ENCODE data around the gene ITGBL1. TPM values are rescaled to one million over a fixed set of nuclear protein-coding genes. Genes with fewer than 3 reads are reported as not detected.

Gene ITGBL1
- polyA plus RNA-seq, 4 donors = 0.06 to 0.73 TPM; not detected in 2

DNA sequence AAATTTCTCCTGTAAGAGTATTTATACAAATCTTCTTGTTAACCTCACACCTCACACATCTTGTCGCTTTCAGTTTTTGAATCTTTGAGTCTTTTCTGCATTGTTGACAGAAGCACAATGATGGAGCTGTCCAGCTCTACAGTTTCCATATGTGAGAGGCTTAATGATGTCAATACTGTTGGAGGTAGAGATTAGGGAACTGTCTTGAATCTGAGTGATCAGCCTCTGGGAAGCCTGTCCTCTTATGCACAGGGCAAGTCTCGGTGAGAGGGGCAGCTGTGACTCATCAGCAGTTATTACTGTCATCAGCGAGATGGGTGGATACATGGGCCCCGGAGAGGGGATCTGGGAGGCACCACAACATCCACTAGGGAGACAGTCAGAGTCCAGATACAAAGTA, 4.6 kb upstream of the ITGBL1 start:
- WGBS, 3 donors = 66 to 69% (median 67%) methylated on average over 4 of the region's 4 CpGs
- Histone ChIP-seq H3K4me3 (ENCODE audit: low read depth in 1 of 3, low read length in 3 of 3) (no peak overlapping the region), H3K4me1 (ENCODE audit: control insufficient read depth in 3 of 3, insufficient read depth in 2 of 3, low read depth in 1 of 3, low read length in 2 of 3) (no peaks in the 10 kb centered on the region), H3K27me3 (ENCODE audit: control insufficient read depth in 3 of 3, insufficient read depth in 3 of 3, low read length in 3 of 3) (peaks cover 0 to 3% (median 0%) of the 10 kb centered on the region in 3 donors), H3K9me3 (ENCODE audit: control insufficient read depth in 2 of 2, insufficient read depth in 1 of 2, low read depth in 1 of 2, low read length in 1 of 2) (no peaks in the 10 kb centered on the region), H3K27ac (ENCODE audit: low read depth in 1 of 3, low read length in 2 of 3) (no peak overlapping the region), H3K36me3 (ENCODE audit: control insufficient read depth in 3 of 3, insufficient read depth in 2 of 3, low read depth in 1 of 3, low read length in 3 of 3) (no peaks in the 10 kb centered on the region)
- FAIRE-seq (no peak), DNase-seq (no peak)

DNA sequence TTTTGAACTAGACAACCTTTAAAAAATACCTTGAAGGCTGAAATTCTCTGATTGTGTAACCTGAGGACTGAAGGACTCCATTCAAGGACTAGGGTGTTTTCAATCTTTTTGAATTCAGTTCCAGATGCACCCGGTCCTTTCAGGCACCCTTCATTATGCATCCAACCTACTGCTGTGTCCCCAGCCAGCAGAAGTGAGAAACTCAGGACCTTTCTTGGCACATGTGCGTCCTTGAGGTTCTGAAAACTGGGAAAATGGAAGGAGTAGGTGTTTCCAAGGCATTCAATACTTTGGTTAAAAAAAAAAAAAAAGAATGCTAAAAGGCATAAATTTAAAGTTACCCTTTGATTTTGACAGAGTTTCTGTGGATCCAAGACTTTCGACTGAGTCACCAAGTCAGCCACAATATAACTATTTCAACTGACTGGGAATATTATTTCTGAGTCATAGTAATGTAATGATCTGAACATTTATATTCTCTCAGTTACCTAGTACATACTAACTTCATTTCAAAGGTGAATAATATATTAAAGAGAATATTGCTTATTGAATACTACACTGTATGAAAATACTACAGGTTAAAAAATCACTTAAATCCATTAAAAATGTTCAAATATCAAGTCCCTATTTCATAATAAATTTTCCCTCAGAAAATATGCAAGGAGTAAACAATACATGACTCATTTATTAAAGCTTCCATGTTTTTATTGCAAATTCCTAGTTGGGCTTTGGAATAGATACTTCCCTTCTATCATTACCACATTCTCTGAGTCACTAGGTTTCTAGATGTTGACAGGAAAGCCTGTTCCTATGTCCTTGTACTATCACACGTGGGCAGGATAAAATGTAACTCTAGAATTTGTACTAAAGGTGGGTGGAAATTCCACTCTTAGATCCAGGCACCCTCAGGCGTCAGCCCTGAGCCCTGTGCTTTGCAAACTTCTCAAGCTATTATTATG, 2.4 kb upstream of the ITGBL1 start:
- WGBS, 3 donors = 43 to 56% (median 48%) methylated on average over 5 of the region's 5 CpGs
- Histone ChIP-seq H3K4me3 (ENCODE audit: low read depth in 1 of 3, low read length in 3 of 3) (no peak overlapping the region), H3K9me3 (ENCODE audit: control insufficient read depth in 2 of 2, insufficient read depth in 1 of 2, low read depth in 1 of 2, low read length in 1 of 2) (no peaks in the 10 kb centered on the region), H3K36me3 (ENCODE audit: control insufficient read depth in 3 of 3, insufficient read depth in 2 of 3, low read depth in 1 of 3, low read length in 3 of 3) (no peaks in the 10 kb centered on the region), H3K4me1 (ENCODE audit: control insufficient read depth in 3 of 3, insufficient read depth in 2 of 3, low read depth in 1 of 3, low read length in 2 of 3) (no peaks in the 10 kb centered on the region), H3K27me3 (ENCODE audit: control insufficient read depth in 3 of 3, insufficient read depth in 3 of 3, low read length in 3 of 3) (peaks cover 0 to 3% (median 0%) of the 10 kb centered on the region in 3 donors), H3K27ac (ENCODE audit: low read depth in 1 of 3, low read length in 2 of 3) (no peak overlapping the region)
- FAIRE-seq (no peak), DNase-seq (no peak)

GRCh38 chr13:101450749-101451130, 1.7 kb upstream of the ITGBL1 start:
- Histone ChIP-seq H3K4me1 (ENCODE audit: control insufficient read depth in 3 of 3, insufficient read depth in 2 of 3, low read depth in 1 of 3, low read length in 2 of 3) (no peaks in the 10 kb centered on the region), H3K9me3 (ENCODE audit: control insufficient read depth in 2 of 2, insufficient read depth in 1 of 2, low read depth in 1 of 2, low read length in 1 of 2) (no peaks in the 10 kb centered on the region), H3K27me3 (ENCODE audit: control insufficient read depth in 3 of 3, insufficient read depth in 3 of 3, low read length in 3 of 3) (peaks cover 0 to 3% (median 0%) of the 10 kb centered on the region in 3 donors), H3K27ac (ENCODE audit: low read depth in 1 of 3, low read length in 2 of 3) (no peak overlapping the region), H3K36me3 (ENCODE audit: control insufficient read depth in 3 of 3, insufficient read depth in 2 of 3, low read depth in 1 of 3, low read length in 3 of 3) (no peaks in the 10 kb centered on the region), H3K4me3 (ENCODE audit: low read depth in 1 of 3, low read length in 3 of 3) (no peak overlapping the region)
- no peak for FAIRE-seq
- no peak for DNase-seq
- 86 to 87% (median 86%) methylated on average over 2 of the region's 2 CpGs for WGBS, 3 donors

DNA sequence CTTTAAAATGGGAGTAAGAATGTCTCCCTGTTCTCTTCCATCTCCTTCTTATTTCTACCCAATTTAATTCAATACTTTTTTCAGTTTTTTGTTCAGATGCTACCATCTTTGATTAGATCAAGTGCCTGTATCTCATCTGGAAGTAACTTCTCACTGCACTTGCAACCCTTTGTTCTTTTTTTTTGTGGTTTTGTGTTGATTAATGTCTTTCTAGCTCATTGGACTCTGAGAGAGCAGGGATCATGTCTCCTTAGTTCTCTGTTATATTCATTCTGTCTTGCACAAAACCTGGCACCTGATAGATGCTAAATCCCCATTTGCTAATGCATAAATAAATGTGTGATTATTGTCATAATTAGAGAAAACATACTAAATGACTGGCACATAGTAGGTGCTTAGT, 834 bp upstream of the ITGBL1 start:
- Histone ChIP-seq H3K4me3 (ENCODE audit: low read depth in 1 of 3, low read length in 3 of 3) (no peak overlapping the region), H3K36me3 (ENCODE audit: control insufficient read depth in 3 of 3, insufficient read depth in 2 of 3, low read depth in 1 of 3, low read length in 3 of 3) (no peaks in the 10 kb centered on the region), H3K27me3 (ENCODE audit: control insufficient read depth in 3 of 3, insufficient read depth in 3 of 3, low read length in 3 of 3) (peaks cover 0 to 3% (median 2%) of the 10 kb centered on the region in 3 donors), H3K27ac (ENCODE audit: low read depth in 1 of 3, low read length in 2 of 3) (no peak overlapping the region), H3K9me3 (ENCODE audit: control insufficient read depth in 2 of 2, insufficient read depth in 1 of 2, low read depth in 1 of 2, low read length in 1 of 2) (no peaks in the 10 kb centered on the region), H3K4me1 (ENCODE audit: control insufficient read depth in 3 of 3, insufficient read depth in 2 of 3, low read depth in 1 of 3, low read length in 2 of 3) (no peaks in the 10 kb centered on the region)
- no peak for FAIRE-seq
- no peak for DNase-seq

DNA sequence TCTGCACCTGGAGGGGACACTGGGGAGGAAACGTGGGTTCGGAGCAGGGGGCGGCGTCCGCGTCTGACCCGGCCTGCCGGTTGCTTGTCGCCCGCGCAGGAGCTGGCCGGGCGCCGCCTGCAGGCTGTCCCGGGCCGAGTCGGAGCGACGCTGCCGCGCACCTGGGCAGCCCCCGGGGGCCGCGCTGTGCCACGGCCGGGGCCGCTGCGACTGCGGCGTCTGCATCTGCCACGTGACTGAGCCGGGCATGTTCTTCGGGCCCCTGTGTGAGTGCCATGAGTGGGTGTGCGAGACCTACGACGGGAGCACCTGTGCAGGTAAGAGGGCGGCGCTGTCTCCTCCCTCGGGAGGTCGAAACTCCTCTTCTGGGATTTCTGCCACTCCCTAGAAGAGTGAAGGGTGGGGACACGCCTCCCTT, 1.3 kb downstream of the ITGBL1 start:
- no peak overlapping the region for H3K27ac ChIP-seq (ENCODE audit: low read depth in 1 of 3, low read length in 2 of 3)
- peak; percentile 9 to 16 for DNase-seq
- no peak for FAIRE-seq

GRCh38 chr13:101454767-101455166, 2.3 kb downstream of the ITGBL1 start:
- Histone ChIP-seq H3K27ac (ENCODE audit: low read depth in 1 of 3, low read length in 2 of 3) (no peak overlapping the region), H3K36me3 (ENCODE audit: control insufficient read depth in 3 of 3, insufficient read depth in 2 of 3, low read depth in 1 of 3, low read length in 3 of 3) (no peaks in the 10 kb centered on the region), H3K4me1 (ENCODE audit: control insufficient read depth in 3 of 3, insufficient read depth in 2 of 3, low read depth in 1 of 3, low read length in 2 of 3) (no peaks in the 10 kb centered on the region), H3K27me3 (ENCODE audit: control insufficient read depth in 3 of 3, insufficient read depth in 3 of 3, low read length in 3 of 3) (peaks cover 0 to 3% (median 2%) of the 10 kb centered on the region in 3 donors), H3K4me3 (ENCODE audit: low read depth in 1 of 3, low read length in 3 of 3) (no peak overlapping the region), H3K9me3 (ENCODE audit: control insufficient read depth in 2 of 2, insufficient read depth in 1 of 2, low read depth in 1 of 2, low read length in 1 of 2) (no peaks in the 10 kb centered on the region)
- 39 to 64% (median 49%) methylated on average over 2 of the region's 2 CpGs for WGBS, 3 donors
- FAIRE-seq (no peak), DNase-seq (no peak)

More for the DNA sequence above, 1.3 kb downstream of the ITGBL1 start:
- H3K4me3 ChIP-seq (ENCODE audit: low read depth in 1 of 3, low read length in 3 of 3) = peak overlapping the region in 1 of 3 donors; percentile 33
- peaks cover 0 to 3% (median 2%) of the 10 kb centered on the region in 3 donors for H3K27me3 ChIP-seq (ENCODE audit: control insufficient read depth in 3 of 3, insufficient read depth in 3 of 3, low read length in 3 of 3)
- H3K4me1 ChIP-seq (ENCODE audit: control insufficient read depth in 3 of 3, insufficient read depth in 2 of 3, low read depth in 1 of 3, low read length in 2 of 3) = no peaks in the 10 kb centered on the region
- H3K9me3 ChIP-seq (ENCODE audit: control insufficient read depth in 2 of 2, insufficient read depth in 1 of 2, low read depth in 1 of 2, low read length in 1 of 2) = no peaks in the 10 kb centered on the region
- 1 to 10% (median 5%) methylated on average over 35 to 41 of the region's 41 CpGs for WGBS, 3 donors
- H3K36me3 ChIP-seq (ENCODE audit: control insufficient read depth in 3 of 3, insufficient read depth in 2 of 3, low read depth in 1 of 3, low read length in 3 of 3) = no peaks in the 10 kb centered on the region

- Histone ChIP-seq H3K4me3 (ENCODE audit: low read depth in 1 of 3, low read length in 3 of 3) (no peak overlapping the region), H3K9me3 (ENCODE audit: control insufficient read depth in 2 of 2, insufficient read depth in 1 of 2, low read depth in 1 of 2, low read length in 1 of 2) (no peaks in the 10 kb centered on the region), H3K4me1 (ENCODE audit: control insufficient read depth in 3 of 3, insufficient read depth in 2 of 3, low read depth in 1 of 3, low read length in 2 of 3) (no peaks in the 10 kb centered on the region), H3K27ac (ENCODE audit: low read depth in 1 of 3, low read length in 2 of 3) (no peak overlapping the region), H3K27me3 (ENCODE audit: control insufficient read depth in 3 of 3, insufficient read depth in 3 of 3, low read length in 3 of 3) (peaks cover 0 to 3% (median 2%) of the 10 kb centered on the region in 3 donors), H3K36me3 (ENCODE audit: control insufficient read depth in 3 of 3, insufficient read depth in 2 of 3, low read depth in 1 of 3, low read length in 3 of 3) (no peaks in the 10 kb centered on the region)
- 35 to 39% (median 38%) methylated on average over 3 of the region's 3 CpGs for WGBS, 3 donors
- no peak for DNase-seq
- FAIRE-seq = no peak
These were observed 3.4 kb downstream of the ITGBL1 start for GRCh38 chr13:101455863-101456262.

GRCh38 chr13:101457176-101457575, 4.7 kb downstream of the ITGBL1 start:
- H3K4me1 ChIP-seq (ENCODE audit: control insufficient read depth in 3 of 3, insufficient read depth in 2 of 3, low read depth in 1 of 3, low read length in 2 of 3) = no peaks in the 10 kb centered on the region

More at GRCh38 chr13:101457176-101457575, 4.7 kb downstream of the ITGBL1 start:
- H3K27ac ChIP-seq (ENCODE audit: low read depth in 1 of 3, low read length in 2 of 3) = no peak overlapping the region
- no peaks in the 10 kb centered on the region for H3K36me3 ChIP-seq (ENCODE audit: control insufficient read depth in 3 of 3, insufficient read depth in 2 of 3, low read depth in 1 of 3, low read length in 3 of 3)
- H3K27me3 ChIP-seq (ENCODE audit: control insufficient read depth in 3 of 3, insufficient read depth in 3 of 3, low read length in 3 of 3) = peaks cover 0 to 3% (median 2%) of the 10 kb centered on the region in 3 donors
- no peaks in the 10 kb centered on the region for H3K9me3 ChIP-seq (ENCODE audit: control insufficient read depth in 2 of 2, insufficient read depth in 1 of 2, low read depth in 1 of 2, low read length in 1 of 2)
- H3K4me3 ChIP-seq (ENCODE audit: low read depth in 1 of 3, low read length in 3 of 3) = no peak overlapping the region
- FAIRE-seq (no peak), DNase-seq (no peak)
- 85 to 93% (median 87%) methylated on average over 2 of the region's 2 CpGs for WGBS, 3 donors
